HG03575 (cell line): ENCODE data around the gene HDDC3.

Experiments
- ATAC-seq: cut with Tn5 transposase; IDR thresholded peaks from one replicate; pipeline ENCODE4 v1.9.1; 2021; ENCODE audit not compliant: unreplicated experiment, insufficient number of reproducible peaks, low FRiP score; ENCODE audit errors: extremely low read depth

HDDC3 gene

GRCh38 chr15:90882781-90883525 is 49.4 kb downstream of the HDDC3 start:
- ATAC-seq, result no peak

- ATAC-seq, result no peak
These were observed 50.2 kb downstream of the HDDC3 start for GRCh38 chr15:90881978-90882721.

- ATAC-seq, result no peak
These were observed 51.0 kb downstream of the HDDC3 start for GRCh38 chr15:90881181-90881977.

GRCh38 chr15:90880381-90881145 is 51.8 kb downstream of the HDDC3 start:
- no peak for ATAC-seq
